MM.1S (cell line): ENCODE data around the gene PHF21A.

Source experiments
- DNase-seq: peaks from one replicate; pipeline ENCODE4 v3.0.0-alpha.2; 2015
- H2AFZ ChIP-seq: fragments of 300-600 bp; sonication (generic); 2 replicates; pipeline ENCODE4 v1.6.0; 2016; ENCODE audit warnings: antibody characterized with exemption, low read length
- H3F3A ChIP-seq: fragments of 300-600 bp; sonication (generic); 2 replicates; pipeline ENCODE4 v1.6.1; 2016; ENCODE audit warnings: mild to moderate bottlenecking, antibody characterized with exemption, low read length, moderate library complexity, mixed read lengths; ENCODE audit not compliant: insufficient read depth
- H3K27ac ChIP-seq: fragments of 300-600 bp; sonication (generic); 2 replicates; pipeline ENCODE4 v1.5.1; 2016; ENCODE audit warnings: mild to moderate bottlenecking, low read length
- H3K27me3 ChIP-seq: fragments of 300-600 bp; sonication (generic); replicated peaks from 2 replicates; pipeline ENCODE4 v1.6.0; 2016; ENCODE audit warnings: low read length; ENCODE audit not compliant: insufficient read depth
- H3K36me3 ChIP-seq: fragments of 300-600 bp; sonication (generic); replicated peaks from 2 replicates; pipeline ENCODE4 v1.6.1; 2016; ENCODE audit warnings: mild to moderate bottlenecking, low read length, mixed read lengths; ENCODE audit not compliant: insufficient read depth
- H3K4me1 ChIP-seq: fragments of 300-600 bp; sonication (generic); 2 replicates; pipeline ENCODE4 v1.6.1; 2016; ENCODE audit warnings: low read length, mixed read lengths
- H3K4me2 ChIP-seq: fragments of 300-600 bp; sonication (generic); 2 replicates; pipeline ENCODE4 v1.6.0; 2016; ENCODE audit warnings: low read depth, low read length
- H3K4me3 ChIP-seq: fragments of 300-600 bp; sonication (generic); 2 replicates; pipeline ENCODE4 v1.5.1; 2016; ENCODE audit warnings: low read length, mixed read lengths
- H3K79me2 ChIP-seq: fragments of 300-600 bp; sonication (generic); 2 replicates; pipeline ENCODE4 v1.6.1; 2016; ENCODE audit warnings: mixed run types, low read length, mixed read lengths
- H3K9ac ChIP-seq: fragments of 300-600 bp; sonication (generic); 2 replicates; pipeline ENCODE4 v1.6.1; 2016; ENCODE audit warnings: low read length, mixed read lengths
- H3K9me2 ChIP-seq: fragments of 300-600 bp; sonication (generic); replicated peaks from 2 replicates; pipeline ENCODE4 v1.6.1; 2016; ENCODE audit warnings: mild to moderate bottlenecking, low read length, mixed read lengths; ENCODE audit not compliant: insufficient read depth
- H3K9me3 ChIP-seq: fragments of 300-600 bp; sonication (generic); replicated peaks from 2 replicates; pipeline ENCODE4 v1.6.1; 2016; ENCODE audit warnings: mild to moderate bottlenecking, low read length, mixed read lengths; ENCODE audit not compliant: insufficient read depth
- H4K20me1 ChIP-seq: fragments of 300-600 bp; sonication (generic); 2 replicates; pipeline ENCODE4 v1.6.1; 2016; ENCODE audit warnings: mild to moderate bottlenecking, low read length, moderate library complexity, mixed read lengths; ENCODE audit not compliant: insufficient read depth
- EZH2 ChIP-seq: fragments of 300-600 bp; sonication (generic); optimal IDR thresholded peaks from 2 replicates; pipeline ENCODE3; 2017; ENCODE audit warnings: low read depth, mild to moderate bottlenecking, antibody characterized with exemption, low read length, mixed read lengths
- EZH2phosphoT487 ChIP-seq: fragments of 300-600 bp; sonication (generic); IDR thresholded peaks from 2 replicates; pipeline ENCODE4 v1.6.1; 2018; ENCODE audit warnings: antibody characterized with exemption, low read length
- TF ChIP-seq, protein P1 (sequence below): fragments of 300-600 bp; sonication (generic); IDR thresholded peaks from 2 replicates; pipeline ENCODE4 v1.5.1; 2016; ENCODE audit warnings: antibody characterized with exemption, low read length, mixed read lengths

Gene PHF21A

DNA sequence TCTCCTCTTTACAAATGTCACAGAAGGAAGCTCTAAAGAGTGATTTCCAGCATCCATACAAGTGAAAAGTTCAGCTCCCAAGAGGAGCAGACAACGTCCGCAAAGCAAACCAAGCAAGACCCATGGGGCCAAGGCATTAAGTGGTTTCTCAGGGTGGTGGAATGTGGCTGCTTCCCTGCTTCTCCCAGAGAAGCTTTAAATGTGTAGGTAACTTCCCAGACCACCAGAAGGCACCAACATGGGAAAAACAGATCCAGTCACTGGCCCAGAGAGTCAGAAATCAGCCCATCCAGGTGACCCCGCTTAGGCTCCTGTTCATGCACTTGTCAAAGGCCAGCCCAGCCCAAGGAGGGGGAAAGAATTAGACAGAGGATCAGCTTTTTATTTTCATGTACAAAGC is 13.3 kb upstream of the PHF21A start:
- Histone ChIP-seq H3K9me2 (no peaks in the 10 kb centered on the region), H4K20me1 (no peaks in the 10 kb centered on the region), H3K27me3 (no peaks in the 10 kb centered on the region), H3F3A (no peaks in the 10 kb centered on the region), H2AFZ (no peak overlapping the region), H3K4me1 (no peaks in the 10 kb centered on the region), H3K36me3 (no peaks in the 10 kb centered on the region), H3K27ac (no peak overlapping the region), H3K9ac (no peak overlapping the region), H3K9me3 (no peaks in the 10 kb centered on the region), H3K79me2 (no peaks in the 10 kb centered on the region), H3K4me2 (no peak overlapping the region), H3K4me3 (no peak overlapping the region)
- TF ChIP-seq EZH2phosphoT487: no peak
- no peak for TF ChIP-seq EZH2
- TF ChIP-seq, protein P1, sequence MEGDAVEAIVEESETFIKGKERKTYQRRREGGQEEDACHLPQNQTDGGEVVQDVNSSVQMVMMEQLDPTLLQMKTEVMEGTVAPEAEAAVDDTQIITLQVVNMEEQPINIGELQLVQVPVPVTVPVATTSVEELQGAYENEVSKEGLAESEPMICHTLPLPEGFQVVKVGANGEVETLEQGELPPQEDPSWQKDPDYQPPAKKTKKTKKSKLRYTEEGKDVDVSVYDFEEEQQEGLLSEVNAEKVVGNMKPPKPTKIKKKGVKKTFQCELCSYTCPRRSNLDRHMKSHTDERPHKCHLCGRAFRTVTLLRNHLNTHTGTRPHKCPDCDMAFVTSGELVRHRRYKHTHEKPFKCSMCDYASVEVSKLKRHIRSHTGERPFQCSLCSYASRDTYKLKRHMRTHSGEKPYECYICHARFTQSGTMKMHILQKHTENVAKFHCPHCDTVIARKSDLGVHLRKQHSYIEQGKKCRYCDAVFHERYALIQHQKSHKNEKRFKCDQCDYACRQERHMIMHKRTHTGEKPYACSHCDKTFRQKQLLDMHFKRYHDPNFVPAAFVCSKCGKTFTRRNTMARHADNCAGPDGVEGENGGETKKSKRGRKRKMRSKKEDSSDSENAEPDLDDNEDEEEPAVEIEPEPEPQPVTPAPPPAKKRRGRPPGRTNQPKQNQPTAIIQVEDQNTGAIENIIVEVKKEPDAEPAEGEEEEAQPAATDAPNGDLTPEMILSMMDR: no peak
- no peak for DNase-seq

DNA sequence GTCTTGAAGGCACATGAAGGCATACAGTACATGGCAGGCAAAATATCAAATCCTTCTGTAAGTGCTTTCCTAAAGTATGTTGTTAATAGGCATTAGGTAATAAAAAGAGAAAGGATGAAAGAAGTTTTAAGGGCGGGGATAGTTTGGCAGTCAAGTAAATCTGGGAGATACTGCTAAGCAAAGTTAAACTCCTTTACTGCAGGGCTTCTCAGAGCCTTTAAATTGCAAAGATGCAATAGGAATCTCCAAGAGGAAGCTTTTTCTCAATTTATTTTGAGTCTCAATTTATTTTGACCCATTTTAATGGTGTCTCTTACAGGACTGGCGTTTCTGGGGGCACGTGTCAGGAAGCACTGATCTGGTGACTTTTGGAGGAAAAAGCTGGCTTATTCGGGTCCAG is 12.8 kb upstream of the PHF21A start:
- no peak overlapping the region for H3K4me2 ChIP-seq
- no peak overlapping the region for H2AFZ ChIP-seq
- H3K4me3 ChIP-seq: no peak overlapping the region
- H3K9me2 ChIP-seq: no peaks in the 10 kb centered on the region
- no peak overlapping the region for H3K9ac ChIP-seq
- no peaks in the 10 kb centered on the region for H3F3A ChIP-seq
- DNase-seq: no peak
- H3K4me1 ChIP-seq: no peaks in the 10 kb centered on the region
- no peaks in the 10 kb centered on the region for H4K20me1 ChIP-seq
- H3K79me2 ChIP-seq: no peaks in the 10 kb centered on the region
- TF ChIP-seq EZH2phosphoT487 (no peak), EZH2 (no peak)
- TF ChIP-seq, protein P1: no peak
- H3K9me3 ChIP-seq: no peaks in the 10 kb centered on the region
- H3K27ac ChIP-seq: no peak overlapping the region
- H3K27me3 ChIP-seq: no peaks in the 10 kb centered on the region
- H3K36me3 ChIP-seq: no peaks in the 10 kb centered on the region

DNA sequence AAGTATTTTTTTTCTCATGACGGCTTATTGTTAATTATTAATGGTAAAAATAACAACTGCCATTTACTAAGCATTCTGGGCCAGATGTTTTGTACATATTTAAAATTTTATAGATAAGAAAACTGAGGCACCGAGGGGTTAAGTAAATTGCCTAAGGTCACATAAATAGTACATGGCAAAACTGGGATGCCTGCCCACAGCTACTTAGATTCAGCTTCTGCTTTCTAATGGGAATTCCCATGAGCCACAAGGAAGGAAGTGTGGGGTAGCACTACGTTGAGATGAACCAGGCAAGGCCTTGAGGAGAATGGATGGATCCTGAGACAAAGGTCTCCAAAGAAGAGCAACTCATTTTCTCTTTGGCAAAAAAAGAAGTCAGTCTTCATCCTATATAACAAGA is 11.9 kb upstream of the PHF21A start:
- Histone ChIP-seq H2AFZ (no peak overlapping the region), H3K79me2 (no peaks in the 10 kb centered on the region), H3K4me3 (no peak overlapping the region), H3F3A (no peaks in the 10 kb centered on the region), H3K9me3 (no peaks in the 10 kb centered on the region), H3K9ac (no peak overlapping the region), H3K27ac (no peak overlapping the region), H4K20me1 (no peaks in the 10 kb centered on the region), H3K27me3 (no peaks in the 10 kb centered on the region), H3K4me2 (no peak overlapping the region), H3K9me2 (no peaks in the 10 kb centered on the region), H3K36me3 (no peaks in the 10 kb centered on the region), H3K4me1 (no peaks in the 10 kb centered on the region)
- TF ChIP-seq, protein P1: no peak
- TF ChIP-seq EZH2phosphoT487 (no peak), EZH2 (no peak)
- DNase-seq: no peak
